Mucosa of descending colon (tissue), 3 donors: ENCODE results near the gene G3BP1. TPM values are rescaled to one million over a fixed set of nuclear protein-coding genes. Genes with fewer than 3 reads are reported as not detected.

Source experiments
- ATAC-seq: fragments of 200-7000 bp; cut with Tn5 transposase; one replicate; pipeline ENCODE4 v1.9.1; 2020; ENCODE audit warnings: mild to moderate bottlenecking, moderate library complexity
- DNase-seq, 3 donors: peaks; one replicate each; pipeline ENCODE4 v3.0.0-alpha.2; 2020
- H3K36me3 ChIP-seq: fragments of 200-600 bp; one replicate; pipeline ENCODE4 v1.8.0; 2021; ENCODE audit warnings: low read depth, mild to moderate bottlenecking
- H3K4me1 ChIP-seq: fragments of 200-600 bp; one replicate; pipeline ENCODE4 v1.8.0; 2021; ENCODE audit warnings: low read depth, mild to moderate bottlenecking
- H3K4me3 ChIP-seq: fragments of 200-600 bp; one replicate; pipeline ENCODE4 v1.8.0; 2021; ENCODE audit warnings: mild to moderate bottlenecking
- H3K9me3 ChIP-seq: fragments of 200-600 bp; one replicate; pipeline ENCODE4 v1.8.0; 2021; ENCODE audit warnings: mild to moderate bottlenecking
- CTCF ChIP-seq: fragments of 200-600 bp; IDR thresholded peaks from one replicate; pipeline ENCODE4 v1.8.0; 2022; ENCODE audit warnings: antibody characterized with exemption, mild to moderate bottlenecking
- intact Hi-C, 2 donors: fragments of 100-400 bp; cut with DNase I in 1 of 2; cut with micrococcal nuclease in 1 of 2; formaldehyde crosslinking; loops; one replicate each; pipeline versions ENCODE4 v1.11.0 to v1.11.1; 2022; cut with DNase I, micrococcal nuclease
- total RNA-seq, 3 donors: library from RNA; stranded (reverse); fragmentation: NEBNext Ultra II Directional in 2 of 3; extraction: Animal tissue kit (Norgen Biotek cat#: 25700) in 2 of 3; gene quantifications; one replicate each; pipeline versions ENCODE4 v1.2.1 to v1.2.4, GENCODE V29; 2021 to 2023
- donor health status: DM: no; HTN: no; CAD: no; lungs with moderate emphysema.
- donor health status: DM: no; HTN: no; CAD: no.
- donor health status: DM: no; HTN: yes; CAD: no.

Gene G3BP1
- total RNA-seq, 3 donors from 2014 or later: 121 to 132 (median 127) TPM

- Histone ChIP-seq H3K4me1 (peaks cover 5% of the 10 kb centered on the region), H3K9me3 (no peaks in the 10 kb centered on the region), H3K4me3 (no peak overlapping the region), H3K36me3 (no peaks in the 10 kb centered on the region)
- no peak for DNase-seq
- intact Hi-C loops: no loop called here
- TF ChIP-seq CTCF: no peak
- no peak for ATAC-seq
Measured at GRCh38 chr5:151787817-151788216, 16.1 kb downstream of the G3BP1 start.

- DNase-seq (no peak), ATAC-seq (no peak)
- Histone ChIP-seq H3K9me3 (no peaks in the 10 kb centered on the region), H3K4me3 (no peak overlapping the region), H3K36me3 (no peaks in the 10 kb centered on the region), H3K4me1 (no peaks in the 10 kb centered on the region)
- no peak for TF ChIP-seq CTCF
- intact Hi-C loops: no loop called here
Measured at GRCh38 chr5:151793358-151793757, 21.6 kb downstream of the G3BP1 start.

- H3K36me3 ChIP-seq: no peaks in the 10 kb centered on the region
- no peaks in the 10 kb centered on the region for H3K4me1 ChIP-seq
- ATAC-seq (no peak), DNase-seq (no peak)
- no peak for TF ChIP-seq CTCF
- H3K4me3 ChIP-seq: no peak overlapping the region
- no peaks in the 10 kb centered on the region for H3K9me3 ChIP-seq
- intact Hi-C loops: no loop called here
Measured at GRCh38 chr5:151795426-151795825, 23.7 kb downstream of the G3BP1 start.

GRCh38 chr5:151798674-151799073, 26.9 kb downstream of the G3BP1 start:
- DNase-seq: no peak
- no peak overlapping the region for H3K4me3 ChIP-seq
- no peaks in the 10 kb centered on the region for H3K4me1 ChIP-seq
- intact Hi-C loops: no loop called here
- ATAC-seq: no peak
- no peaks in the 10 kb centered on the region for H3K9me3 ChIP-seq
- H3K36me3 ChIP-seq: no peaks in the 10 kb centered on the region
- TF ChIP-seq CTCF: no peak

- no peak overlapping the region for H3K4me3 ChIP-seq
- H3K36me3 ChIP-seq: no peaks in the 10 kb centered on the region
- ATAC-seq (no peak), DNase-seq (no peak)
- no peak for TF ChIP-seq CTCF
- no peaks in the 10 kb centered on the region for H3K9me3 ChIP-seq
- intact Hi-C loops: no loop called here
- no peaks in the 10 kb centered on the region for H3K4me1 ChIP-seq
Measured at GRCh38 chr5:151799407-151799806, 27.7 kb downstream of the G3BP1 start.

- Histone ChIP-seq H3K36me3 (no peaks in the 10 kb centered on the region), H3K4me3 (no peak overlapping the region), H3K9me3 (no peaks in the 10 kb centered on the region), H3K4me1 (no peaks in the 10 kb centered on the region)
- TF ChIP-seq CTCF: no peak
- intact Hi-C loops: no loop called here
- ATAC-seq (no peak), DNase-seq (no peak)
Measured at GRCh38 chr5:151800532-151800931, 28.8 kb downstream of the G3BP1 start.
